GM13976 (cell line): Measurements from ENCODE around the gene RAB11FIP5.

Experiments
- DNase-seq: peaks from one replicate; pipeline ENCODE4 v3.0.0; 2012; ENCODE audit warnings: low spot score
- CTCF ChIP-seq: IDR thresholded peaks from 2 replicates; pipeline ENCODE4 v1.5.1; 2012; ENCODE audit warnings: borderline replicate concordance, mild to moderate bottlenecking; ENCODE audit not compliant: insufficient read depth; ENCODE audit errors: extremely low read depth, missing control alignments, control extremely low read depth
- in situ Hi-C: fragments of 300-500 bp; cut with MboI; formaldehyde crosslinking; loops from one replicate; pipeline ENCODE4 v1.12.0; 2022; ENCODE audit warnings: low sequenced_read_pairs, mixed read lengths, inconsistent platforms; ENCODE audit not compliant: unreplicated experiment

Gene RAB11FIP5

GRCh38 chr2:73116182-73116960, 3.6 kb upstream of the RAB11FIP5 start:
- TF ChIP-seq CTCF, result no peak
- DNase-seq, result no peak
- in situ Hi-C loops, result no loop called here

DNA sequence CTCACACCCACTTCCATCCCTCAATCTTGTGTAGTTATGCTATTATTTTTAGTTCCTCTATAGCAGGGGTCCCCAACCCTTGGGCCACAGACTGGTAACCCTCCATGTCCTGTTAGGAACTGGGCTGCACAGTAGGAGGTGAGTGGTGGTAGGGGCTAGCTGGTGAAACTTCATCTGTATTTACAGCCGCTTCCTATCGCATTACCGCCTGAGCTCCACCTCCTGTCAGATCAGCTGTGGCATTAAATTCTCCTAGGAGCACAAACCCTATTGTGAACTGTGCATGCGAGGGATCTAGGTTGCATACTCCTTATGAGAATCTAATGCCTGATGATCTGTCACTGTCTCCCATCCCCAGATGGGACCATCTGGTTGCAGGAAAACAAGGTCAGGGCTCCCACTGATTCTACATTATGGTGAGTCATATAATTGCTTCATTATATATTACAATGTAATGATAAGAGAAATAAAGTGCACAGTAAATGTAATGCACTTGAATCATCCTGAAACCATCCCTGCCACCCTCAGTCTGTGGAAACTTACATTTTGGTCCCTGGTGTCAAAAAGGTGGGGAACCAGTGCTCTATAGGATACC, 1.6 kb upstream of the RAB11FIP5 start:
- DNase-seq, result no peak
- in situ Hi-C loops, result no loop called here
- no peak for TF ChIP-seq CTCF

GRCh38 chr2:73112026-73112912, 479 bp downstream of the RAB11FIP5 start:
- in situ Hi-C loops, result no loop called here
- TF ChIP-seq CTCF, result no peak
- DNase-seq, result no peak

GRCh38 chr2:73111073-73112025, 1.4 kb downstream of the RAB11FIP5 start:
- in situ Hi-C loops, result no loop called here
- no peak for DNase-seq
- TF ChIP-seq CTCF, result no peak

GRCh38 chr2:73110168-73111072, 2.3 kb downstream of the RAB11FIP5 start:
- no peak for DNase-seq
- no peak for TF ChIP-seq CTCF
- in situ Hi-C loops, result no loop called here
